ENCODE measurements around the gene HLA-DQA2.
"Not testable (repeated sequence)": the region's sequence is repeated elsewhere in the genome, so short reads cannot be mapped to it uniquely, and the experiment has no call there.

Gene HLA-DQA2

GRCh38 chr6:32741031-32741960, at the start of gene HLA-DQA2:
TSS of gene HLA-DQA2 (plus strand) at chr6:32741391. CDS start at chr6:32741444, 53 bp downstream.
- no peak for DNase-seq (ENCODE audit: low read depth)

- peak; percentile 31 for DNase-seq (ENCODE audit: low read depth)
Measured at GRCh38 chr6:32692019-32692418, 49.2 kb upstream of the HLA-DQA2 start.

- DNase-seq (ENCODE audit: low read depth): no peak
Measured at GRCh38 chr6:32697031-32697430, 44.2 kb upstream of the HLA-DQA2 start.

- no peak for DNase-seq (ENCODE audit: low read depth)
Measured at GRCh38 chr6:32700391-32701040, 40.7 kb upstream of the HLA-DQA2 start.

GRCh38 chr6:32703347-32703746, 37.8 kb upstream of the HLA-DQA2 start:
- DNase-seq (ENCODE audit: low read depth): no peak

- not testable (repeated sequence) for DNase-seq (ENCODE audit: low read depth)
Measured at GRCh38 chr6:32705164-32705563, 36.0 kb upstream of the HLA-DQA2 start.

GRCh38 chr6:32709625-32710024, 31.6 kb upstream of the HLA-DQA2 start:
- DNase-seq (ENCODE audit: low read depth): no peak

- DNase-seq (ENCODE audit: low read depth): no peak
Measured at GRCh38 chr6:32713241-32713640, 27.9 kb upstream of the HLA-DQA2 start.

GRCh38 chr6:32716396-32716795, 24.8 kb upstream of the HLA-DQA2 start:
- no peak for DNase-seq (ENCODE audit: low read depth)

- DNase-seq (ENCODE audit: low read depth): no peak
Measured at GRCh38 chr6:32718879-32719278, 22.3 kb upstream of the HLA-DQA2 start.

- DNase-seq (ENCODE audit: low read depth): no peak
Measured at GRCh38 chr6:32738126-32738525, 3.1 kb upstream of the HLA-DQA2 start.

- no peak for DNase-seq (ENCODE audit: low read depth)
Measured at GRCh38 chr6:32742374-32742773, 1.2 kb downstream of the HLA-DQA2 start.

GRCh38 chr6:32744776-32745175, 3.6 kb downstream of the HLA-DQA2 start:
- no peak for DNase-seq (ENCODE audit: low read depth)

- not testable (repeated sequence) for DNase-seq (ENCODE audit: low read depth)
Measured at GRCh38 chr6:32745649-32746048, 4.5 kb downstream of the HLA-DQA2 start.

GRCh38 chr6:32752580-32752979, 11.4 kb downstream of the HLA-DQA2 start:
- no peak for DNase-seq (ENCODE audit: low read depth)

- no peak for DNase-seq (ENCODE audit: low read depth)
Measured at GRCh38 chr6:32759669-32760068, 18.5 kb downstream of the HLA-DQA2 start.

GRCh38 chr6:32761072-32761471, 19.9 kb downstream of the HLA-DQA2 start:
- DNase-seq (ENCODE audit: low read depth): no peak

GRCh38 chr6:32761548-32761947, 20.4 kb downstream of the HLA-DQA2 start:
- DNase-seq (ENCODE audit: low read depth): no peak

GRCh38 chr6:32763421-32763820, 22.2 kb downstream of the HLA-DQA2 start, which contains the start of gene HLA-DQB2:
TSS of gene HLA-DQB2 (minus strand) at chr6:32763532. CDS start at chr6:32763470, 62 bp downstream.
- no peak for DNase-seq (ENCODE audit: low read depth)

GRCh38 chr6:32764048-32764447, 22.9 kb downstream of the HLA-DQA2 start:
- no peak for DNase-seq (ENCODE audit: low read depth)

- DNase-seq (ENCODE audit: low read depth): no peak
Measured at GRCh38 chr6:32772656-32773055, 31.5 kb downstream of the HLA-DQA2 start.

GRCh38 chr6:32774426-32774825, 33.2 kb downstream of the HLA-DQA2 start:
- DNase-seq (ENCODE audit: low read depth): no peak

GRCh38 chr6:32775071-32775470, 33.9 kb downstream of the HLA-DQA2 start:
- no peak for DNase-seq (ENCODE audit: low read depth)
